ENCODE measurements around the gene FAM50B. TPM values are rescaled to one million over a fixed set of nuclear protein-coding genes. Genes with fewer than 3 reads are reported as not detected.

The FAM50B gene
- polyA plus RNA-seq, 1 donor from 2014 or later, result 0.79 TPM

DNA sequence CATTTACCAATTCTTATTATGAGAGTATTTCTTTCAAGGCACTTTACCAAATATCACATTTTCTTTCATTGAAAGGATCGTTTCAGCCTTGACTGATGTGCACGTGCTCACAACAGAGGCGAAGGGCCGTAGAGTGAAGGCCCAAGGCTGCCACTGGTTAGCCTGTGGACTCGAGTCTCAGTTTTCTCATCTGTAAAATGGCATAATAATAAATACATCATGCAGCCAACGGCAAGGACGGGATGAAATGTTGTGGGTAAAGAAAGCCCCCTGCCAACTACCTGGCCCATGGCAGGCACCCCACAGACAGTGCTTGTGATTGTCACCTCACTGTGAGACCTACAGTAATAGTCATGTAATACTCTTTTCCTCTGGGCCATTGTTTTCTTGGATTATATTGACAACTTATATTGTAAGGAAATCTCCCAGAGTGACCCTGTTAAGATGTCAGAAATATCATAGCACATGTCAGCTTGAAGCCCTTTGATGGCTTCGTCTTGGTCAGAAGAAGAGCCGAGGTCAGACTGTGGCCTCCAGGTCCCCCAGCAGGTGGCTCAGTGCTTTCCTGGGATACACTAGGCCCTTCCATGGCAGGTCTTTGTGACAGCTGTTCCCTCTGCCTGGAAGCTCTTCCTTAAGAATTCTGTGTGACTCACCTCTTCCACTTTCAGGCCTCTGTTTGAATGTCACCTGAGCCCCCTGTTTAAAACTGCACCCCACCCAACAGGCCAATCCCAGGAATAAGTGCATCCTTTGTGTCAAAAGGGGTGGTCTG, 36.3 kb downstream of the FAM50B start:
- Histone ChIP-seq H3K27ac (ENCODE audit: low read length) (no peak overlapping the region), H3K4me3 (ENCODE audit: low read length) (no peak overlapping the region), H3K9me3 (ENCODE audit: low read length) (no peaks in the 10 kb centered on the region), H3K4me2 (ENCODE audit: low read length) (no peak overlapping the region), H3K27me3 (ENCODE audit: insufficient read depth, low read depth, low read length) (no peaks in the 10 kb centered on the region), H3K36me3 (ENCODE audit: insufficient read depth, low read length) (no peaks in the 10 kb centered on the region), H4K20me1 (ENCODE audit: insufficient read depth) (no peaks in the 10 kb centered on the region), H2AFZ (ENCODE audit: low read depth, low read length) (no peak overlapping the region), H3K79me2 (replicated peaks; ENCODE audit: insufficient read depth, low read length) (no peaks in the 10 kb centered on the region), H3K9ac (ENCODE audit: low read length) (no peak overlapping the region), H3F3A (ENCODE audit: insufficient read depth, low read length, poor library complexity, severe bottlenecking) (no peaks in the 10 kb centered on the region), H3K9me2 (ENCODE audit: insufficient read depth, low read length) (no peaks in the 10 kb centered on the region)
- no peak for TF ChIP-seq RAD21 (conservative IDR thresholded peaks at IDR 0.05)
- TF ChIP-seq EZH2 (IDR thresholded peaks at IDR 0.05; ENCODE audit: borderline replicate concordance, insufficient read depth, low read length, poor library complexity, severe bottlenecking), result no peak
- no peak for TF ChIP-seq POLR2AphosphoS5 (IDR thresholded peaks at IDR 0.05)
- TF ChIP-seq MXI1 (conservative IDR thresholded peaks at IDR 0.05; ENCODE audit: poor library complexity, severe bottlenecking), result no peak
- TF ChIP-seq TAF1 (IDR thresholded peaks at IDR 0.05; ENCODE audit: low read depth), result no peak
- no peak for TF ChIP-seq EP300 (conservative IDR thresholded peaks at IDR 0.05; ENCODE audit: poor library complexity, severe bottlenecking)
- TF ChIP-seq, protein P1, sequence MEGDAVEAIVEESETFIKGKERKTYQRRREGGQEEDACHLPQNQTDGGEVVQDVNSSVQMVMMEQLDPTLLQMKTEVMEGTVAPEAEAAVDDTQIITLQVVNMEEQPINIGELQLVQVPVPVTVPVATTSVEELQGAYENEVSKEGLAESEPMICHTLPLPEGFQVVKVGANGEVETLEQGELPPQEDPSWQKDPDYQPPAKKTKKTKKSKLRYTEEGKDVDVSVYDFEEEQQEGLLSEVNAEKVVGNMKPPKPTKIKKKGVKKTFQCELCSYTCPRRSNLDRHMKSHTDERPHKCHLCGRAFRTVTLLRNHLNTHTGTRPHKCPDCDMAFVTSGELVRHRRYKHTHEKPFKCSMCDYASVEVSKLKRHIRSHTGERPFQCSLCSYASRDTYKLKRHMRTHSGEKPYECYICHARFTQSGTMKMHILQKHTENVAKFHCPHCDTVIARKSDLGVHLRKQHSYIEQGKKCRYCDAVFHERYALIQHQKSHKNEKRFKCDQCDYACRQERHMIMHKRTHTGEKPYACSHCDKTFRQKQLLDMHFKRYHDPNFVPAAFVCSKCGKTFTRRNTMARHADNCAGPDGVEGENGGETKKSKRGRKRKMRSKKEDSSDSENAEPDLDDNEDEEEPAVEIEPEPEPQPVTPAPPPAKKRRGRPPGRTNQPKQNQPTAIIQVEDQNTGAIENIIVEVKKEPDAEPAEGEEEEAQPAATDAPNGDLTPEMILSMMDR (IDR thresholded peaks at IDR 0.05; ENCODE audit: poor library complexity, severe bottlenecking), result no peak
- TF ChIP-seq SMC3 (conservative IDR thresholded peaks at IDR 0.05; ENCODE audit: poor library complexity), result no peak

DNA sequence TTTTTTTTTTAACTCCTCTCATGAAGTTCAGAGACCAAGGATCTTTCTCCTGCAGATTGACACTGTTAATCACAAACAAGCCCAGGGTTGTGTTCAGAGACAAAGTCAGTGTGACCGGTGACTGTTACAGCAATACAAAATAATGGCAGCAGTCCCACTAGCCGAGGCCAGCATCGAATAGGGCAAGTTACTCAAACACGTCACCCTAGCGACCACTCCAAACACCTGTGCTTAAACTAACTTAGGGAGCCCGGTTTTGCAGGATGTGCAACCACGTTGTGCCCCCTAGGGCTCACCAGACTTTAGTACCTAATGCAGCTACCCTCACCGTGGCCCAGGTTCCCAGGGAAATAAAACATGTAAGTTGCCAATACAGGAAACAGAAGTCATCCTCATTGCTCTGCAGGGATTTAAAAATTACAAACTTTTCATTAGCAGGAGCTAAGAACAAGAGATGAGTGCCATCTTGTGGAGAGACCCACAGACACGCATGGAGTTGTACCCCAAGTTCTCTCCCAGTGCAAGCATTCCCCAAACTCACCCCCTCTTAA, 38.1 kb downstream of the FAM50B start:
- no peak overlapping the region for H3K27ac ChIP-seq (ENCODE audit: low read length)
- H3K4me2 ChIP-seq (ENCODE audit: low read length), result no peak overlapping the region
- no peaks in the 10 kb centered on the region for H3K27me3 ChIP-seq (ENCODE audit: insufficient read depth, low read depth, low read length)
- no peaks in the 10 kb centered on the region for H3K9me3 ChIP-seq (ENCODE audit: low read length)
- no peak overlapping the region for H3K9ac ChIP-seq (ENCODE audit: low read length)
- no peak overlapping the region for H2AFZ ChIP-seq (ENCODE audit: low read depth, low read length)
- no peaks in the 10 kb centered on the region for H3K36me3 ChIP-seq (ENCODE audit: insufficient read depth, low read length)
- H3K9me2 ChIP-seq (ENCODE audit: insufficient read depth, low read length), result no peaks in the 10 kb centered on the region
- H3F3A ChIP-seq (ENCODE audit: insufficient read depth, low read length, poor library complexity, severe bottlenecking), result no peaks in the 10 kb centered on the region
- H3K4me3 ChIP-seq (ENCODE audit: low read length), result no peak overlapping the region
- H4K20me1 ChIP-seq (ENCODE audit: insufficient read depth), result no peaks in the 10 kb centered on the region
- H3K79me2 ChIP-seq (replicated peaks; ENCODE audit: insufficient read depth, low read length), result no peaks in the 10 kb centered on the region
- no peak for TF ChIP-seq TAF1 (IDR thresholded peaks at IDR 0.05; ENCODE audit: low read depth)
- TF ChIP-seq RAD21 (conservative IDR thresholded peaks at IDR 0.05), result no peak
- TF ChIP-seq SMC3 (conservative IDR thresholded peaks at IDR 0.05; ENCODE audit: poor library complexity), result no peak
- TF ChIP-seq, protein P2, sequence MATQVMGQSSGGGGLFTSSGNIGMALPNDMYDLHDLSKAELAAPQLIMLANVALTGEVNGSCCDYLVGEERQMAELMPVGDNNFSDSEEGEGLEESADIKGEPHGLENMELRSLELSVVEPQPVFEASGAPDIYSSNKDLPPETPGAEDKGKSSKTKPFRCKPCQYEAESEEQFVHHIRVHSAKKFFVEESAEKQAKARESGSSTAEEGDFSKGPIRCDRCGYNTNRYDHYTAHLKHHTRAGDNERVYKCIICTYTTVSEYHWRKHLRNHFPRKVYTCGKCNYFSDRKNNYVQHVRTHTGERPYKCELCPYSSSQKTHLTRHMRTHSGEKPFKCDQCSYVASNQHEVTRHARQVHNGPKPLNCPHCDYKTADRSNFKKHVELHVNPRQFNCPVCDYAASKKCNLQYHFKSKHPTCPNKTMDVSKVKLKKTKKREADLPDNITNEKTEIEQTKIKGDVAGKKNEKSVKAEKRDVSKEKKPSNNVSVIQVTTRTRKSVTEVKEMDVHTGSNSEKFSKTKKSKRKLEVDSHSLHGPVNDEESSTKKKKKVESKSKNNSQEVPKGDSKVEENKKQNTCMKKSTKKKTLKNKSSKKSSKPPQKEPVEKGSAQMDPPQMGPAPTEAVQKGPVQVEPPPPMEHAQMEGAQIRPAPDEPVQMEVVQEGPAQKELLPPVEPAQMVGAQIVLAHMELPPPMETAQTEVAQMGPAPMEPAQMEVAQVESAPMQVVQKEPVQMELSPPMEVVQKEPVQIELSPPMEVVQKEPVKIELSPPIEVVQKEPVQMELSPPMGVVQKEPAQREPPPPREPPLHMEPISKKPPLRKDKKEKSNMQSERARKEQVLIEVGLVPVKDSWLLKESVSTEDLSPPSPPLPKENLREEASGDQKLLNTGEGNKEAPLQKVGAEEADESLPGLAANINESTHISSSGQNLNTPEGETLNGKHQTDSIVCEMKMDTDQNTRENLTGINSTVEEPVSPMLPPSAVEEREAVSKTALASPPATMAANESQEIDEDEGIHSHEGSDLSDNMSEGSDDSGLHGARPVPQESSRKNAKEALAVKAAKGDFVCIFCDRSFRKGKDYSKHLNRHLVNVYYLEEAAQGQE (IDR thresholded peaks at IDR 0.05; ENCODE audit: borderline replicate concordance), result no peak
- TF ChIP-seq EZH2 (IDR thresholded peaks at IDR 0.05; ENCODE audit: borderline replicate concordance, insufficient read depth, low read length, poor library complexity, severe bottlenecking), result no peak
- TF ChIP-seq EP300 (conservative IDR thresholded peaks at IDR 0.05; ENCODE audit: poor library complexity, severe bottlenecking), result no peak
- TF ChIP-seq, protein P1 (IDR thresholded peaks at IDR 0.05; ENCODE audit: poor library complexity, severe bottlenecking), result no peak
- no peak for TF ChIP-seq MXI1 (conservative IDR thresholded peaks at IDR 0.05; ENCODE audit: poor library complexity, severe bottlenecking)
- TF ChIP-seq POLR2AphosphoS5 (IDR thresholded peaks at IDR 0.05), result no peak
